ENCODE measurements around the gene CYSLTR2.
A peak's percentile ranks its signal among the peaks of the same experiment; 100 is the strongest.

Gene CYSLTR2

GRCh38 chr13:48653472-48653939 is at the start of gene CYSLTR2:
Gene CYSLTR2 (plus strand): TSS chr13:48653929. CDS start chr13:48706818, 52,889 bp downstream.
- peak; percentile 37 to 43 for DNase-seq

GRCh38 chr13:48615049-48615448 is 38.7 kb upstream of the CYSLTR2 start:
- DNase-seq: peak; percentile 5 to 10

GRCh38 chr13:48618937-48619336 is 34.8 kb upstream of the CYSLTR2 start:
- no peak for DNase-seq

- DNase-seq: no peak
These were observed 32.7 kb upstream of the CYSLTR2 start for GRCh38 chr13:48621056-48621455.

GRCh38 chr13:48624016-48624415 is 29.7 kb upstream of the CYSLTR2 start:
- DNase-seq: no peak

GRCh38 chr13:48624858-48625257 is 28.9 kb upstream of the CYSLTR2 start:
- DNase-seq: no peak

- DNase-seq: no peak
These were observed 28.2 kb upstream of the CYSLTR2 start for GRCh38 chr13:48625413-48626076.

- DNase-seq: peak in 1 of 2 experiments; percentile 20
These were observed 27.7 kb upstream of the CYSLTR2 start for GRCh38 chr13:48626077-48626449.

GRCh38 chr13:48626726-48627451 is 26.8 kb upstream of the CYSLTR2 start:
- no peak for DNase-seq

GRCh38 chr13:48629277-48629676 is 24.5 kb upstream of the CYSLTR2 start:
- no peak for DNase-seq

GRCh38 chr13:48630291-48630690 is 23.4 kb upstream of the CYSLTR2 start:
- no peak for DNase-seq

GRCh38 chr13:48630773-48631172 is 23.0 kb upstream of the CYSLTR2 start:
- no peak for DNase-seq

- no peak for DNase-seq
These were observed 22.3 kb upstream of the CYSLTR2 start for GRCh38 chr13:48631441-48631840.

GRCh38 chr13:48633700-48634099 is 20.0 kb upstream of the CYSLTR2 start:
- DNase-seq: no peak

GRCh38 chr13:48634636-48635035 is 19.1 kb upstream of the CYSLTR2 start:
- no peak for DNase-seq

- DNase-seq: no peak
These were observed 18.3 kb upstream of the CYSLTR2 start for GRCh38 chr13:48635478-48635877.

- no peak for DNase-seq
These were observed 17.2 kb upstream of the CYSLTR2 start for GRCh38 chr13:48636550-48636949.

GRCh38 chr13:48637601-48638000 is 16.1 kb upstream of the CYSLTR2 start:
- DNase-seq: no peak

- DNase-seq: no peak
These were observed 13.0 kb upstream of the CYSLTR2 start for GRCh38 chr13:48640767-48641166.

GRCh38 chr13:48641404-48641803 is 12.3 kb upstream of the CYSLTR2 start:
- no peak for DNase-seq

- DNase-seq: no peak
These were observed 11.7 kb upstream of the CYSLTR2 start for GRCh38 chr13:48642061-48642460.

GRCh38 chr13:48643159-48643558 is 10.6 kb upstream of the CYSLTR2 start:
- DNase-seq: no peak

- DNase-seq: no peak
These were observed 9.6 kb upstream of the CYSLTR2 start for GRCh38 chr13:48644141-48644540.

GRCh38 chr13:48644951-48645350 is 8.8 kb upstream of the CYSLTR2 start:
- no peak for DNase-seq

GRCh38 chr13:48645845-48646244 is 7.9 kb upstream of the CYSLTR2 start:
- no peak for DNase-seq
